K562 (cell line): ENCODE results near the gene SMCHD1. TPM values are rescaled to one million over a fixed set of nuclear protein-coding genes. Genes with fewer than 3 reads are reported as not detected.

Experiments
- GATA2 ChIP-seq: sonication (generic); formaldehyde crosslinking; IDR thresholded peaks from 2 replicates; pipeline ENCODE4 v1.4.0; 2020; ENCODE audit warnings: mild to moderate bottlenecking, missing genetic modification reagents
- NFATC3 ChIP-seq: fragments of 450-650 bp; IDR thresholded peaks from 2 replicates; pipeline ENCODE4 v1.6.1; 2017; ENCODE audit warnings: mild to moderate bottlenecking
- NR2C1 ChIP-seq, 2 experiments: fragments of 450-650 bp; IDR thresholded peaks; 2 replicates each; pipeline ENCODE4 v1.6.1; 2017; ENCODE audit warnings: mild to moderate bottlenecking in 2 of 2, antibody characterized with exemption in 1 of 2, inconsistent platforms in 1 of 2, missing compliant biosample characterization in 1 of 2, missing genetic modification characterization in 1 of 2
- ZNF165 ChIP-seq: fragments of 250-450 bp; sonication (Bioruptor Pico); IDR thresholded peaks from 2 replicates; pipeline ENCODE4 v1.4.0; 2020; ENCODE audit warnings: borderline replicate concordance
- polyA plus RNA-seq, 8 experiments: library from polyadenylated mRNA; depleted of rRNA in 4 of 8; stranded (reverse) in 5 of 8; unstranded in 3 of 8; fragments of >200 nt; fragmentation: Nextera tagmentation in 2 of 8; fragmentation: Illumina TruSeq in 1 of 8; extraction: Ambion mirVana in 2 of 8; extraction: Trizol in 1 of 8; gene quantifications; 2 replicates each; pipeline versions ENCODE4 v1.2.1 to v1.2.3, GENCODE V29; 2011 to 2014; ENCODE audit warnings: inconsistent platforms in 1 of 8, missing spikeins in 1 of 8
- total RNA-seq, 7 experiments: library from RNA; depleted of rRNA in 6 of 7; stranded (reverse); fragments of >200 nt in 6 of 7; fragmentation: Illumina TruSeq in 2 of 7; extraction: Trizol in 2 of 7; gene quantifications; 2 replicates each; pipeline versions ENCODE4 v1.2.1 to v1.2.3, GENCODE V29; 2011 to 2021; ENCODE audit warnings: low replicate concordance in 1 of 7
- TF ChIP-seq, protein P1 (sequence below): fragments of 450-650 bp; IDR thresholded peaks from 2 replicates; pipeline ENCODE4 v1.6.1; 2016; ENCODE audit warnings: mild to moderate bottlenecking, moderate library complexity

Gene SMCHD1
- total and polyA plus RNA-seq, 9 of the 15 experiments (the other 6 are each of a cell fraction or from before 2014, with no cell fraction given): 6.3 to 144 (median 72.7) TPM

DNA sequence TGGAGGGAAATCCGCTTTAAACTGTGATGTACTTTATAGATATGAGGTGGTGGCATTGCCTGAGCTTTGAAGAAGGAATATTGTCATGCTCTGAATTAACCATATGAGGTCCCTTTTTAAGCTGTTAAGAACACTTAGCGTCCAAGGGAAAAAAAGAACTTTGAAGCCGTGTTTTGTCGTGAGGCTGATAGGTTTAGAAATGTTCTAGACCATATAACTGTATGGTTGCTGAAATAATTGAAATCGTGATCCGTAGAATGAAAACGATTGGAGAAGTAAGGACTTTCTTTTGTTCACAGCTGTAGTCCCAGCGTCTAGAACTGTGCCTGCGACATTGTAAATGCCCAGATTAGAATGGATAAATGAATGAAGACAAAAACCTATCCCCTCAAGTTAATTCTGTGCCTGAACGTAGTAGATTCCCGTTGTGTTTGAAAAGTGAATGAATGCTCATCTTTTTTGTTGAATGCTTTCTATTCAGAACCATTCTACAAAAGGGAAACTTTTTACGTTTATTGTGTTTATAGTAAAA lies 1.5 kb downstream of the SMCHD1 start (continued):
- TF ChIP-seq, protein P1, sequence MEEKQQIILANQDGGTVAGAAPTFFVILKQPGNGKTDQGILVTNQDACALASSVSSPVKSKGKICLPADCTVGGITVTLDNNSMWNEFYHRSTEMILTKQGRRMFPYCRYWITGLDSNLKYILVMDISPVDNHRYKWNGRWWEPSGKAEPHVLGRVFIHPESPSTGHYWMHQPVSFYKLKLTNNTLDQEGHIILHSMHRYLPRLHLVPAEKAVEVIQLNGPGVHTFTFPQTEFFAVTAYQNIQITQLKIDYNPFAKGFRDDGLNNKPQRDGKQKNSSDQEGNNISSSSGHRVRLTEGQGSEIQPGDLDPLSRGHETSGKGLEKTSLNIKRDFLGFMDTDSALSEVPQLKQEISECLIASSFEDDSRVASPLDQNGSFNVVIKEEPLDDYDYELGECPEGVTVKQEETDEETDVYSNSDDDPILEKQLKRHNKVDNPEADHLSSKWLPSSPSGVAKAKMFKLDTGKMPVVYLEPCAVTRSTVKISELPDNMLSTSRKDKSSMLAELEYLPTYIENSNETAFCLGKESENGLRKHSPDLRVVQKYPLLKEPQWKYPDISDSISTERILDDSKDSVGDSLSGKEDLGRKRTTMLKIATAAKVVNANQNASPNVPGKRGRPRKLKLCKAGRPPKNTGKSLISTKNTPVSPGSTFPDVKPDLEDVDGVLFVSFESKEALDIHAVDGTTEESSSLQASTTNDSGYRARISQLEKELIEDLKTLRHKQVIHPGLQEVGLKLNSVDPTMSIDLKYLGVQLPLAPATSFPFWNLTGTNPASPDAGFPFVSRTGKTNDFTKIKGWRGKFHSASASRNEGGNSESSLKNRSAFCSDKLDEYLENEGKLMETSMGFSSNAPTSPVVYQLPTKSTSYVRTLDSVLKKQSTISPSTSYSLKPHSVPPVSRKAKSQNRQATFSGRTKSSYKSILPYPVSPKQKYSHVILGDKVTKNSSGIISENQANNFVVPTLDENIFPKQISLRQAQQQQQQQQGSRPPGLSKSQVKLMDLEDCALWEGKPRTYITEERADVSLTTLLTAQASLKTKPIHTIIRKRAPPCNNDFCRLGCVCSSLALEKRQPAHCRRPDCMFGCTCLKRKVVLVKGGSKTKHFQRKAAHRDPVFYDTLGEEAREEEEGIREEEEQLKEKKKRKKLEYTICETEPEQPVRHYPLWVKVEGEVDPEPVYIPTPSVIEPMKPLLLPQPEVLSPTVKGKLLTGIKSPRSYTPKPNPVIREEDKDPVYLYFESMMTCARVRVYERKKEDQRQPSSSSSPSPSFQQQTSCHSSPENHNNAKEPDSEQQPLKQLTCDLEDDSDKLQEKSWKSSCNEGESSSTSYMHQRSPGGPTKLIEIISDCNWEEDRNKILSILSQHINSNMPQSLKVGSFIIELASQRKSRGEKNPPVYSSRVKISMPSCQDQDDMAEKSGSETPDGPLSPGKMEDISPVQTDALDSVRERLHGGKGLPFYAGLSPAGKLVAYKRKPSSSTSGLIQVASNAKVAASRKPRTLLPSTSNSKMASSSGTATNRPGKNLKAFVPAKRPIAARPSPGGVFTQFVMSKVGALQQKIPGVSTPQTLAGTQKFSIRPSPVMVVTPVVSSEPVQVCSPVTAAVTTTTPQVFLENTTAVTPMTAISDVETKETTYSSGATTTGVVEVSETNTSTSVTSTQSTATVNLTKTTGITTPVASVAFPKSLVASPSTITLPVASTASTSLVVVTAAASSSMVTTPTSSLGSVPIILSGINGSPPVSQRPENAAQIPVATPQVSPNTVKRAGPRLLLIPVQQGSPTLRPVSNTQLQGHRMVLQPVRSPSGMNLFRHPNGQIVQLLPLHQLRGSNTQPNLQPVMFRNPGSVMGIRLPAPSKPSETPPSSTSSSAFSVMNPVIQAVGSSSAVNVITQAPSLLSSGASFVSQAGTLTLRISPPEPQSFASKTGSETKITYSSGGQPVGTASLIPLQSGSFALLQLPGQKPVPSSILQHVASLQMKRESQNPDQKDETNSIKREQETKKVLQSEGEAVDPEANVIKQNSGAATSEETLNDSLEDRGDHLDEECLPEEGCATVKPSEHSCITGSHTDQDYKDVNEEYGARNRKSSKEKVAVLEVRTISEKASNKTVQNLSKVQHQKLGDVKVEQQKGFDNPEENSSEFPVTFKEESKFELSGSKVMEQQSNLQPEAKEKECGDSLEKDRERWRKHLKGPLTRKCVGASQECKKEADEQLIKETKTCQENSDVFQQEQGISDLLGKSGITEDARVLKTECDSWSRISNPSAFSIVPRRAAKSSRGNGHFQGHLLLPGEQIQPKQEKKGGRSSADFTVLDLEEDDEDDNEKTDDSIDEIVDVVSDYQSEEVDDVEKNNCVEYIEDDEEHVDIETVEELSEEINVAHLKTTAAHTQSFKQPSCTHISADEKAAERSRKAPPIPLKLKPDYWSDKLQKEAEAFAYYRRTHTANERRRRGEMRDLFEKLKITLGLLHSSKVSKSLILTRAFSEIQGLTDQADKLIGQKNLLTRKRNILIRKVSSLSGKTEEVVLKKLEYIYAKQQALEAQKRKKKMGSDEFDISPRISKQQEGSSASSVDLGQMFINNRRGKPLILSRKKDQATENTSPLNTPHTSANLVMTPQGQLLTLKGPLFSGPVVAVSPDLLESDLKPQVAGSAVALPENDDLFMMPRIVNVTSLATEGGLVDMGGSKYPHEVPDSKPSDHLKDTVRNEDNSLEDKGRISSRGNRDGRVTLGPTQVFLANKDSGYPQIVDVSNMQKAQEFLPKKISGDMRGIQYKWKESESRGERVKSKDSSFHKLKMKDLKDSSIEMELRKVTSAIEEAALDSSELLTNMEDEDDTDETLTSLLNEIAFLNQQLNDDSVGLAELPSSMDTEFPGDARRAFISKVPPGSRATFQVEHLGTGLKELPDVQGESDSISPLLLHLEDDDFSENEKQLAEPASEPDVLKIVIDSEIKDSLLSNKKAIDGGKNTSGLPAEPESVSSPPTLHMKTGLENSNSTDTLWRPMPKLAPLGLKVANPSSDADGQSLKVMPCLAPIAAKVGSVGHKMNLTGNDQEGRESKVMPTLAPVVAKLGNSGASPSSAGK: peak; percentile 21; the same call in 1 of the 2 replicates
- TF ChIP-seq NFATC3: 0 out of 2 replicates have a peak, but pooled peaks have one; percentile 47
- 0 out of 2 replicates have a peak, but pooled peaks have one; percentile 32 for TF ChIP-seq GATA2 (CRISPR knock-in tag)
- TF ChIP-seq NR2C1 (IDR thresholded peaks at IDR 0.05): 0 out of 2 replicates have a peak, but pooled peaks have one; percentile 10
- no peak for TF ChIP-seq NR2C1 (tag; IDR thresholded peaks at IDR 0.05)
- no peak for TF ChIP-seq ZNF165 (CRISPR knock-in tag)
